Naive thymus-derived CD4-positive, alpha-beta T cell (primary cell): Measurements from ENCODE around the gene FCRL5. TPM values are rescaled to one million over a fixed set of nuclear protein-coding genes. Genes with fewer than 3 reads are reported as not detected.

Experiments used
- ATAC-seq: fragments of 150-1000 bp; cut with Tn5 transposase; 2 replicates; pipeline ENCODE4 v1.10.0; 2021; ENCODE audit warnings: mild to moderate bottlenecking, moderate library complexity
- CTCF ChIA-PET: fragments of 350-600 bp; sonication (Branson Sonifier 250); formaldehyde crosslinking; loops from one replicate; lab custom pipeline; 2021; ENCODE audit warnings: antibody characterized with exemption; lab: Charles Lee
- POLR2A ChIA-PET: fragments of 350-600 bp; sonication (Branson Sonifier 250); formaldehyde crosslinking; loops from one replicate; lab custom pipeline; 2021; ENCODE audit warnings: antibody characterized with exemption, inconsistent platforms; lab: Charles Lee
- DNase-seq, 9 donors: peaks; one replicate each; pipeline versions ENCODE4 v3.0.0 to v3.0.0-alpha.2; 2020 to 2022; ENCODE audit warnings: mixed read lengths in 1 of 9
- H3K27ac ChIP-seq: one replicate; pipeline ENCODE4 v1.7.0; 2013; ENCODE audit warnings: mild to moderate bottlenecking, low read depth, low read length, moderate library complexity
- H3K27me3 ChIP-seq, 2 donors: one replicate each; pipeline ENCODE4 v1.7.0; 2013; ENCODE audit warnings: low read length in 2 of 2, mild to moderate bottlenecking in 2 of 2, moderate library complexity in 2 of 2; ENCODE audit not compliant: control insufficient read depth in 2 of 2, insufficient read depth in 2 of 2
- H3K36me3 ChIP-seq, 3 experiments: 1 replicate in 2 of 3; 2 replicates in 1 of 3; pipeline ENCODE4 v1.7.0; 2013; ENCODE audit warnings: low read length in 3 of 3, mild to moderate bottlenecking in 3 of 3, moderate library complexity in 1 of 3; ENCODE audit not compliant: insufficient read depth in 3 of 3, control insufficient read depth in 2 of 3
- H3K4me1 ChIP-seq, 2 donors: one replicate each; pipeline ENCODE4 v1.7.0; 2013; ENCODE audit warnings: low read length in 2 of 2, mild to moderate bottlenecking in 2 of 2, moderate library complexity in 1 of 2; ENCODE audit not compliant: control insufficient read depth in 2 of 2, insufficient read depth in 2 of 2
- H3K4me3 ChIP-seq: 2 replicates; pipeline ENCODE4 v1.7.0; 2013; ENCODE audit warnings: mild to moderate bottlenecking, low read length
- H3K9me3 ChIP-seq, 3 experiments: 1 replicate in 2 of 3; 2 replicates in 1 of 3; pipeline ENCODE4 v1.7.0; 2013; ENCODE audit warnings: low read length in 3 of 3; ENCODE audit not compliant: control insufficient read depth in 2 of 3
- H3K27ac Mint-ChIP-seq, 9 donors: one replicate each; pipeline ENCODE4 v1.8.0; 2020 to 2022; ENCODE audit warnings: mixed read lengths in 9 of 9, mild to moderate bottlenecking in 8 of 9, moderate library complexity in 5 of 9, inconsistent platforms in 2 of 9
- H3K27me3 Mint-ChIP-seq, 5 donors: one replicate each; pipeline ENCODE4 v1.8.0; 2021 to 2022; ENCODE audit warnings: mixed read lengths in 5 of 5, mild to moderate bottlenecking in 1 of 5
- H3K36me3 Mint-ChIP-seq, 5 donors: one replicate each; pipeline ENCODE4 v1.8.0; 2020 to 2022; ENCODE audit warnings: mixed read lengths in 5 of 5, mild to moderate bottlenecking in 3 of 5, inconsistent platforms in 1 of 5
- H3K4me1 Mint-ChIP-seq, 7 donors: one replicate each; pipeline ENCODE4 v1.8.0; 2020 to 2022; ENCODE audit warnings: mixed read lengths in 7 of 7, mild to moderate bottlenecking in 3 of 7, inconsistent platforms in 1 of 7
- H3K4me3 Mint-ChIP-seq, 10 donors: one replicate each; pipeline ENCODE4 v1.8.0; 2020 to 2022; ENCODE audit warnings: mild to moderate bottlenecking in 10 of 10, mixed read lengths in 10 of 10, moderate library complexity in 6 of 10, inconsistent platforms in 2 of 10
- H3K9me3 Mint-ChIP-seq, 11 donors: one replicate each; pipeline ENCODE4 v1.8.0; 2020 to 2022; ENCODE audit warnings: mixed read lengths in 11 of 11, mild to moderate bottlenecking in 4 of 11, inconsistent platforms in 1 of 11, moderate library complexity in 1 of 11
- intact Hi-C, 2 donors: fragments of 100-400 bp; cut with micrococcal nuclease; formaldehyde crosslinking; loops; one replicate each; pipeline ENCODE4 v1.15.1; 2023
- polyA plus RNA-seq, 2 donors: library from polyadenylated mRNA; unstranded; fragments of 300-500 nt; fragmentation: Illumina TruSeq; gene quantifications; one replicate each; pipeline ENCODE4 v1.2.3, GENCODE V29; 2021
- total RNA-seq, 6 experiments: library from RNA in 5 of 6; stranded (reverse) in 5 of 6; gene quantifications; 1 replicate in 5 of 6; 2 replicates in 1 of 6; pipeline ENCODE4 v1.2.3 and lab custom pipeline; 2021 to 2026

The FCRL5 gene
- total and polyA plus RNA-seq, 7 experiments from 2014 or later = 0.11 to 3.8 (median 0.80) TPM; not detected in 3

DNA sequence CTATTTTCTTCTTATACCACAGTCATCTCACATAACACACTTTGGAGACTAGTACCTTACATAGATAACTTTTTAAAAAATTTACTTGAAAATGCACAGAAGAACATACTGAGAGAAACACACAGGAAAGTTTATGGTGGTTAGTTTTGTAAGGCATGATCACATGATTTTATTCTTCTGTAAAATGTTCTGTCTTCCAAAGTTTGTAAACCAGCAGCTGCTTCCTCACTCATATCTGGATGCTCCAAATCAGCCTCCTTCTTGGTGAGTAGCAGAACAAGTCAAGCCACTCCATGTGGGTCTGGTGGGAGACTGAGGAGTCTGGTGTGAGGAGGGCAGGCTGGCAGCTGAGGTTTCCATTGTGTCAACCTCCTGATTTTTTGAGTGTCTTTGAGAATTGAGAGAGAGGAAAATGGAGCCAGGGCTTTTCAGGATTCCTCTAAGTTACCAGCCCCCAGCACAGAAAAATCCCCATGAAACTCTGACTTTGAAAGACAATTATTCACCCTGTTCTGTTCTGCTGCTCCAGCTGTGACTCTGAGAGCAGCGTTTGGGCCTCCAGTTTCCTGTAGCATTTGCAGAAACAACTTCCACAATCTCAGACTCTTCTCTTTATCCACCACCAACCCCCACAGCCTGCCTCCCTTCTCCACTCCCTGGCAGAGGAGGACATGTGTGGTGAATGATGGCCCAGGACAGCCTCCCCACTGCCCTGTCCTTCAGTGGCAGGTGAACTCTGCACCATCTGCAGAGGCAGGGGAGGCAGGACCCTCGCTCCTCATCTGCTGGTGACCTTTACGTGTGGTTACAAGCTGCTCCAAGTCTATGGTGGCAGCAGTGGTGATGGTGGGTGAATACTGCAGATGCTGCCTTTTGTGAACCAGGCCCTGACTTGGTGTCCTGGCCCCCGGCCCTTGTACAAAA, 82.3 kb downstream of the FCRL5 start:
- ChIA-PET POLR2A (no interaction called here), CTCF (no interaction called here)
- Histone ChIP-seq H3K4me1 (no peaks in the 10 kb centered on the region), H3K27me3 (no peaks in the 10 kb centered on the region), H3K4me3 (no peak overlapping the region), H3K27ac (no peak overlapping the region), H3K9me3 (no peaks in the 10 kb centered on the region), H3K36me3 (no peaks in the 10 kb centered on the region)
- ATAC-seq = no peak
- H3K36me3 Mint-ChIP-seq = no peaks in the 10 kb centered on the region
- peaks cover 0 to 18% (median 10%) of the 10 kb centered on the region in 5 donors for H3K27me3 Mint-ChIP-seq
- no peak overlapping the region for H3K4me3 Mint-ChIP-seq
- peaks cover 0 to 8% (median 2%) of the 10 kb centered on the region in 11 donors for H3K9me3 Mint-ChIP-seq
- no peak overlapping the region for H3K27ac Mint-ChIP-seq
- intact Hi-C loops = no loop called here
- no peak for DNase-seq
- peaks cover 0 to 3% (median 0%) of the 10 kb centered on the region in 7 donors for H3K4me1 Mint-ChIP-seq

DNA sequence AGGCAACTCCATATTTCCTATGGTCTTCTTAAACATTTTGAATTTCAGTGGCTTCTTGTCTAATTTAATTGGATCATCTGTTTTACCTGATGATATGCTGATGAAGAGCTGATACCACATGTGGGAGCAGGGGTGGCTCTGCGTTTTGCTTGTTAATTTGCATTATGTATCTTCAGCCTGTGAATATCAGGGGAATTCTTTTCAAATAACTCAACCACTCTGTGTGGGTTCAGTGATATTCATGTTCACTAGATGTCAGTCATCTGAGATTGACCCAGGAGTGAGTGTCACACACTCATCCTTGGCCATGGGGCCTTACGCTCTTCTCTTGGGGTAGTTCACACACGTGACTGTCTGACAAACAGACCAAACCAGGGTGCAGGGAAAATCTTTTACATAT, 83.0 kb downstream of the FCRL5 start:
- Mint-ChIP-seq H3K4me3 (no peak overlapping the region), H3K9me3 (peaks cover 0 to 2% (median 0%) of the 10 kb centered on the region in 11 donors), H3K27ac (no peak overlapping the region), H3K4me1 (peaks cover 0 to 3% (median 0%) of the 10 kb centered on the region in 7 donors), H3K36me3 (no peaks in the 10 kb centered on the region), H3K27me3 (peaks cover 0 to 17% (median 9%) of the 10 kb centered on the region in 5 donors)
- no peaks in the 10 kb centered on the region for H3K36me3 ChIP-seq
- POLR2A ChIA-PET = no interaction called here
- DNase-seq (no peak), ATAC-seq (no peak)
- no peaks in the 10 kb centered on the region for H3K9me3 ChIP-seq
- H3K4me3 ChIP-seq = no peak overlapping the region
- CTCF ChIA-PET = no interaction called here
- H3K4me1 ChIP-seq = no peaks in the 10 kb centered on the region
- H3K27ac ChIP-seq = no peak overlapping the region
- H3K27me3 ChIP-seq = no peaks in the 10 kb centered on the region
- intact Hi-C loops = no loop called here

DNA sequence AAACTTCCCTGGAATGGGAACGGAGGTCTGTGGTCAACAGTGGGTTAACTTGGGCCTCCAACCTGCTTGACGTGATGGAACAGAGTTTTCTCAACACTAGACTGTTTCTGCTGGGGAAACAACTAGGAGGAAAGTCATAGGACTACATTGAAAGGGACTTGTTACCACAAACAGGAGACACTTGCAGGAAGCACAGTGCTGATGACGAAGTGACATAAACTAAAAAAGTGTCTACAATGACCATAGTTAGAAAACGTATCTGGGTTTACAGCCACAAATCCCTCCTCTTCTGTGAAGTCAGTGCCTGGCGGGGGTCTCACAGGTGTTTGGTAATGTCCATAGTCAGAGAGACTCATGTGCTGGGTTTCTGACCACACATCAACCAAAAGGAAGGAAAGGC, 86.3 kb downstream of the FCRL5 start:
- no peaks in the 10 kb centered on the region for H3K4me1 Mint-ChIP-seq
- no peaks in the 10 kb centered on the region for H3K9me3 Mint-ChIP-seq
- CTCF ChIA-PET = no interaction called here
- Histone ChIP-seq H3K4me3 (no peak overlapping the region), H3K27me3 (no peaks in the 10 kb centered on the region), H3K4me1 (no peaks in the 10 kb centered on the region), H3K27ac (no peak overlapping the region), H3K36me3 (no peaks in the 10 kb centered on the region), H3K9me3 (no peaks in the 10 kb centered on the region)
- intact Hi-C loops = no loop called here
- POLR2A ChIA-PET = no interaction called here
- DNase-seq (no peak), ATAC-seq (no peak)
- H3K4me3 Mint-ChIP-seq = no peak overlapping the region
- no peak overlapping the region for H3K27ac Mint-ChIP-seq
- no peaks in the 10 kb centered on the region for H3K36me3 Mint-ChIP-seq
- peaks cover 0 to 25% (median 4%) of the 10 kb centered on the region in 5 donors for H3K27me3 Mint-ChIP-seq

Other genes starting within 250 kb of the FCRL5 start
- gene FCRL4, start 45.6 kb upstream of the FCRL5 start, total RNA-seq = not detected
- gene FCRL4, start 45.6 kb upstream of the FCRL5 start, polyA plus RNA-seq = not detected
- gene FCRL3, start 148.3 kb upstream of the FCRL5 start, total RNA-seq = 10 to 100 TPM in 1 of 5 experiments, 1 to 10 TPM in 3, not detected in 1; 1.1 to 20.3 (median 1.7) TPM
- gene FCRL3, start 148.3 kb upstream of the FCRL5 start, polyA plus RNA-seq = 1 to 10 TPM in 1 of 2 donors, under 1 TPM in 1; 0.44 to 1.4 TPM
- gene FCRL2, start 224.6 kb upstream of the FCRL5 start, total RNA-seq = 1 to 10 TPM in 1 of 5 experiments, under 1 TPM in 2, not detected in 2; 0.27 to 3.2 (median 0.64) TPM
- gene FCRL2, start 224.6 kb upstream of the FCRL5 start, polyA plus RNA-seq = under 1 TPM in 1 of 2 donors, not detected in 1; 0.09 TPM